HepG2 (cell line): ENCODE data around the gene ZNF804B. TPM values are rescaled to one million over a fixed set of nuclear protein-coding genes. Genes with fewer than 3 reads are reported as not detected.

Experiments
- ATAC-seq: fragments of 200-7000 bp; cut with Tn5 transposase; 3 replicates; pipeline ENCODE4 v1.9.1; 2020; ENCODE audit warnings: mild to moderate bottlenecking, moderate library complexity
- BruUV-seq: library from RNA; stranded (reverse); fragments of 400-500 nt; replicated peaks from 2 replicates; lab custom pipeline; 2021; lab: Mats Ljungman, UMichigan
- CTCF ChIA-PET: fragments of 300-600 bp; formaldehyde crosslinking; extraction: SDS; loops from one replicate; lab custom pipeline; 2021; ENCODE audit warnings: low total read pairs, inconsistent platforms, low intra/inter-chr PET ratio; lab: Yijun Ruan, JAX
- POLR2A ChIA-PET: fragments of 350-600 bp; sonication (Branson Sonifier 250); formaldehyde crosslinking; loops from one replicate; lab custom pipeline; 2020; ENCODE audit warnings: antibody characterized with exemption, inconsistent platforms; lab: Yijun Ruan, JAX
- DNase-seq: peaks from one replicate; pipeline ENCODE4 v3.0.0-alpha.2; 2015; ENCODE audit warnings: low spot score
- FAIRE-seq: peaks from 3 replicates; lab custom pipeline; 2011; peaks lifted over from hg19 to GRCh38; lab: Jason Lieb, UNC
- H2AFZ ChIP-seq: one replicate; pipeline ENCODE4 v1.6.1; 2011; ENCODE audit warnings: low read length, inconsistent platforms
- H3K27ac ChIP-seq: fragments of 300-600 bp; 3 replicates; pipeline ENCODE4 v1.8.0; 2011; ENCODE audit warnings: mixed run types, mild to moderate bottlenecking, mixed read lengths, low read length, inconsistent platforms; ENCODE audit not compliant: insufficient read depth; ENCODE audit errors: extremely low read length
- H3K27me3 ChIP-seq, 2 experiments: fragments of 200-600 bp in 1 of 2; 2 replicates in 1 of 2; 3 replicates in 1 of 2; pipeline versions ENCODE4 v1.6.0 to v1.8.0; 2011; ENCODE audit warnings: low read length in 2 of 2, mild to moderate bottlenecking in 2 of 2, moderate library complexity in 2 of 2, inconsistent platforms in 1 of 2; ENCODE audit not compliant: insufficient read depth in 2 of 2, control insufficient read depth in 1 of 2
- H3K36me3 ChIP-seq, 2 experiments: fragments of 200-600 bp in 1 of 2; replicated peaks in 1 of 2; 2 replicates in 1 of 2; 3 replicates in 1 of 2; pipeline versions ENCODE4 v1.5.1 to v1.8.0; 2011; ENCODE audit warnings: low read length in 2 of 2, inconsistent platforms in 1 of 2; ENCODE audit not compliant: insufficient read depth in 2 of 2, control insufficient read depth in 1 of 2
- H3K4me1 ChIP-seq: 2 replicates; pipeline ENCODE4 v1.5.1; 2012; ENCODE audit warnings: low read length, inconsistent platforms; ENCODE audit not compliant: insufficient read depth
- H3K4me2 ChIP-seq: 2 replicates; pipeline ENCODE4 v1.6.0; 2011; ENCODE audit warnings: low read depth, low read length, inconsistent platforms
- H3K4me3 ChIP-seq, 3 experiments: fragments of 200-600 bp in 1 of 3; sonication (generic), shearing (Covaris generic) in 1 of 3; replicated peaks in 1 of 3; 2 replicates each; pipeline ENCODE4 v1.5.1; 2011 to 2016; ENCODE audit warnings: low read length in 3 of 3, inconsistent platforms in 2 of 3, low read depth in 2 of 3, mild to moderate bottlenecking in 2 of 3, control low read depth in 1 of 3, mixed read lengths in 1 of 3; ENCODE audit not compliant: insufficient read depth in 1 of 3
- H3K79me2 ChIP-seq: one replicate; pipeline ENCODE4 v1.6.1; 2011; ENCODE audit warnings: low read length, inconsistent platforms; ENCODE audit not compliant: insufficient read depth
- H3K9ac ChIP-seq: 2 replicates; pipeline ENCODE4 v1.6.0; 2011; ENCODE audit warnings: mild to moderate bottlenecking, low read depth, low read length, inconsistent platforms; ENCODE audit not compliant: insufficient read depth
- H3K9me3 ChIP-seq: 2 replicates; pipeline ENCODE4 v1.5.1; 2012; ENCODE audit warnings: mild to moderate bottlenecking, low read length
- H4K20me1 ChIP-seq: 2 replicates; pipeline ENCODE4 v1.6.0; 2011; ENCODE audit warnings: inconsistent platforms, mild to moderate bottlenecking, low read length, moderate library complexity; ENCODE audit not compliant: insufficient read depth
- DPF2 ChIP-seq: sonication (generic); formaldehyde crosslinking; IDR thresholded peaks from 2 replicates; pipeline ENCODE4 v1.4.0; 2020; ENCODE audit warnings: mild to moderate bottlenecking, low read depth, missing genetic modification reagents, borderline replicate concordance
- EED ChIP-seq: sonication (generic); formaldehyde crosslinking; IDR thresholded peaks from 2 replicates; pipeline ENCODE4 v1.5.0; 2020; ENCODE audit warnings: mild to moderate bottlenecking, missing genetic modification reagents
- EZH2 ChIP-seq: conservative IDR thresholded peaks from 2 replicates; pipeline ENCODE4 v1.6.1; 2012; ENCODE audit warnings: mild to moderate bottlenecking, low read depth, low read length, moderate library complexity
- GLMP ChIP-seq: sonication (generic); formaldehyde crosslinking; IDR thresholded peaks from 2 replicates; pipeline ENCODE4 v1.9.0; 2021; ENCODE audit warnings: missing genetic modification reagents, mild to moderate bottlenecking, borderline replicate concordance
- ISX ChIP-seq: sonication (generic); formaldehyde crosslinking; conservative IDR thresholded peaks from 2 replicates; pipeline ENCODE4 v1.5.0; 2020; ENCODE audit warnings: missing genetic modification reagents
- MTERF4 ChIP-seq: sonication (generic); formaldehyde crosslinking; IDR thresholded peaks from 2 replicates; pipeline ENCODE4 v1.8.0; 2023; ENCODE audit warnings: mild to moderate bottlenecking, missing genetic modification reagents
- NPAS2 ChIP-seq: sonication (generic); formaldehyde crosslinking; IDR thresholded peaks from 2 replicates; pipeline ENCODE4 v1.8.0; 2022; ENCODE audit warnings: mild to moderate bottlenecking, missing genetic modification reagents, borderline replicate concordance
- NR2F6 ChIP-seq, 2 experiments: IDR thresholded peaks; 2 replicates each; pipeline ENCODE4 v1.6.1; 2016; ENCODE audit warnings: antibody characterized with exemption in 1 of 2, mild to moderate bottlenecking in 1 of 2
- SMAD1 ChIP-seq: sonication (generic); formaldehyde crosslinking; IDR thresholded peaks from 2 replicates; pipeline ENCODE4 v1.4.0; 2020; ENCODE audit warnings: missing genetic modification reagents, low read depth, mild to moderate bottlenecking, borderline replicate concordance
- ZBTB20 ChIP-seq: sonication (generic); formaldehyde crosslinking; IDR thresholded peaks from 2 replicates; pipeline ENCODE4 v1.8.1; 2023; ENCODE audit warnings: missing genetic modification reagents, low read depth, mild to moderate bottlenecking, borderline replicate concordance
- ZKSCAN8 ChIP-seq: IDR thresholded peaks from 2 replicates; pipeline ENCODE4 v1.6.1; 2016; ENCODE audit warnings: borderline replicate concordance, missing genetic modification reagents, missing compliant biosample characterization
- WGBS: methylation state at CpG from one replicate; pipeline ENCODE4 v1.1.6; 2017; ENCODE audit warnings: low lambda C conversion rate; 5-methylcytosine and 5-hydroxymethylcytosine counted together
- in situ Hi-C: cut with HindIII; loops from 2 replicates; pipeline ENCODE4 v1.10.0; 2017; ENCODE audit warnings: low pct_unique_long_range_greater_than_20kb; ENCODE audit not compliant: extremely low pct_ligation_motif_present
- intact Hi-C: fragments of 100-400 bp; cut with micrococcal nuclease; formaldehyde crosslinking; loops from one replicate; pipeline ENCODE4 v1.10.0; 2022; ENCODE audit not compliant: unreplicated experiment
- polyA plus RNA-seq, 8 experiments: library from polyadenylated mRNA; depleted of rRNA in 3 of 8; stranded (reverse) in 7 of 8; unstranded in 1 of 8; fragments of >200 nt; fragmentation: Illumina TruSeq in 4 of 8; extraction: Trizol in 4 of 8; gene quantifications; 2 replicates each; pipeline versions ENCODE4 v1.2.1 to v1.2.3, GENCODE V29; 2011 to 2016; ENCODE audit warnings: low read depth in 4 of 8, missing spikeins in 1 of 8, mixed read lengths in 1 of 8; ENCODE audit not compliant: insufficient read depth in 1 of 8
- total RNA-seq, 5 experiments: library from RNA; depleted of rRNA; stranded (reverse); fragments of >200 nt; fragmentation: Illumina TruSeq; extraction: Trizol; gene quantifications; 2 replicates each; pipeline ENCODE4 v1.2.3, GENCODE V29; 2016; ENCODE audit warnings: low read depth in 1 of 5
- TF ChIP-seq, protein P1 (sequence below): sonication (generic); formaldehyde crosslinking; IDR thresholded peaks from 2 replicates; pipeline ENCODE4 v1.9.0; 2022; ENCODE audit warnings: missing genetic modification reagents, mild to moderate bottlenecking, borderline replicate concordance

The ZNF804B gene
- total and polyA plus RNA-seq, 2 of the 13 experiments (the other 11 are each of a cell fraction or from before 2014, with no cell fraction given): not detected

- Histone ChIP-seq H3K9ac (no peak overlapping the region), H3K4me2 (no peak overlapping the region), H2AFZ (no peak overlapping the region), H3K4me3 (no peak overlapping the region), H4K20me1 (no peaks in the 10 kb centered on the region), H3K27me3 (peaks cover 0 to 22% of the 10 kb centered on the region in 2 experiments; a peak in 2 of 5 replicates), H3K9me3 (no peaks in the 10 kb centered on the region), H3K79me2 (no peaks in the 10 kb centered on the region), H3K36me3 (no peaks in the 10 kb centered on the region), H3K4me1 (no peaks in the 10 kb centered on the region), H3K27ac (no peak overlapping the region)
- ChIA-PET POLR2A (no interaction called here), CTCF (no interaction called here)
- ATAC-seq: no peak
- no peak for DNase-seq
- 0% methylated on average over 1 of the region's 1 CpG for WGBS
- in situ Hi-C loops: no loop called here
- no TSS peak for BruUV-seq
- FAIRE-seq: no peak
- intact Hi-C loops: no loop called here
- no peak for TF ChIP-seq GLMP (CRISPR knock-in tag)
- TF ChIP-seq MTERF4: no peak
- TF ChIP-seq, all 625 proteins: peak for 0
Measured at GRCh38 chr7:88761779-88762178, 2.3 kb downstream of the ZNF804B start.

DNA sequence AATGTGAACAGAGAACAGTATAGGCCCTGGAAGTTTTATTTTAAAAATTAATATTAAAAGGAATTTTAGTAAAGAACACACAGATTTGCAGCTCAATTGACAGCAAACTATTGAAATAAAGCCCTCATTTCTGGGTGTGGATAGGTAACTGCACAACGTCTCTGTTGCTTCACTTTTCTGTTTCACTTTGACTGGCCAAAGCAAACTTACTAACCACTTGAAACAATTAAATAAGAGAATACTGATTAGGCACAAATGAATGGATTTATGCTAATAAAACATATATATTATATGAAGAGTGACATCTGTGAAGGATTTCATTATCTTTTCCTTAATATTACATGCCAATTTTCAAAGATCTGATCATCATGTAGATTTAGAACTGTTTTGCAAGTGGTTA is 11.9 kb downstream of the ZNF804B start:
- H3K79me2 ChIP-seq: no peaks in the 10 kb centered on the region
- H3K36me3 ChIP-seq: no peaks in the 10 kb centered on the region
- CTCF ChIA-PET: no interaction called here
- H3K4me3 ChIP-seq: no peak overlapping the region
- no peak for FAIRE-seq
- DNase-seq: no peak
- H3K27me3 ChIP-seq: no peaks in the 10 kb centered on the region
- POLR2A ChIA-PET: no interaction called here
- 0% methylated on average over 1 of the region's 1 CpG for WGBS
- no peak overlapping the region for H3K9ac ChIP-seq
- no peak for TF ChIP-seq EZH2
- TF ChIP-seq DPF2: no peak
- TF ChIP-seq, protein P1, sequence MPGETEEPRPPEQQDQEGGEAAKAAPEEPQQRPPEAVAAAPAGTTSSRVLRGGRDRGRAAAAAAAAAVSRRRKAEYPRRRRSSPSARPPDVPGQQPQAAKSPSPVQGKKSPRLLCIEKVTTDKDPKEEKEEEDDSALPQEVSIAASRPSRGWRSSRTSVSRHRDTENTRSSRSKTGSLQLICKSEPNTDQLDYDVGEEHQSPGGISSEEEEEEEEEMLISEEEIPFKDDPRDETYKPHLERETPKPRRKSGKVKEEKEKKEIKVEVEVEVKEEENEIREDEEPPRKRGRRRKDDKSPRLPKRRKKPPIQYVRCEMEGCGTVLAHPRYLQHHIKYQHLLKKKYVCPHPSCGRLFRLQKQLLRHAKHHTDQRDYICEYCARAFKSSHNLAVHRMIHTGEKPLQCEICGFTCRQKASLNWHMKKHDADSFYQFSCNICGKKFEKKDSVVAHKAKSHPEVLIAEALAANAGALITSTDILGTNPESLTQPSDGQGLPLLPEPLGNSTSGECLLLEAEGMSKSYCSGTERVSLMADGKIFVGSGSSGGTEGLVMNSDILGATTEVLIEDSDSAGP (CRISPR knock-in tag): no peak
- no peak for TF ChIP-seq NPAS2 (CRISPR knock-in tag)
- no peak for TF ChIP-seq ZBTB20 (CRISPR knock-in tag)
- no peak for TF ChIP-seq ZKSCAN8 (CRISPR knock-in tag)
- no peak for TF ChIP-seq ISX (CRISPR knock-in tag)
- TF ChIP-seq NR2F6 (IDR thresholded peaks at IDR 0.05): no peak
- TF ChIP-seq NR2F6 (CRISPR knock-in tag; IDR thresholded peaks at IDR 0.05): no peak
- TF ChIP-seq SMAD1 (CRISPR knock-in tag): no peak
- TF ChIP-seq EED (CRISPR knock-in tag): no peak
- H3K9me3 ChIP-seq: no peaks in the 10 kb centered on the region
- no peak overlapping the region for H3K4me2 ChIP-seq
- BruUV-seq: no TSS peak
- no peaks in the 10 kb centered on the region for H3K4me1 ChIP-seq
- H2AFZ ChIP-seq: no peak overlapping the region
- H4K20me1 ChIP-seq: no peaks in the 10 kb centered on the region
- ATAC-seq: no peak
- in situ Hi-C loops (no loop called here), intact Hi-C loops (no loop called here)
- H3K27ac ChIP-seq: no peak overlapping the region
